ENCODE data around the gene HCLS1.

HCLS1 gene, protein sequence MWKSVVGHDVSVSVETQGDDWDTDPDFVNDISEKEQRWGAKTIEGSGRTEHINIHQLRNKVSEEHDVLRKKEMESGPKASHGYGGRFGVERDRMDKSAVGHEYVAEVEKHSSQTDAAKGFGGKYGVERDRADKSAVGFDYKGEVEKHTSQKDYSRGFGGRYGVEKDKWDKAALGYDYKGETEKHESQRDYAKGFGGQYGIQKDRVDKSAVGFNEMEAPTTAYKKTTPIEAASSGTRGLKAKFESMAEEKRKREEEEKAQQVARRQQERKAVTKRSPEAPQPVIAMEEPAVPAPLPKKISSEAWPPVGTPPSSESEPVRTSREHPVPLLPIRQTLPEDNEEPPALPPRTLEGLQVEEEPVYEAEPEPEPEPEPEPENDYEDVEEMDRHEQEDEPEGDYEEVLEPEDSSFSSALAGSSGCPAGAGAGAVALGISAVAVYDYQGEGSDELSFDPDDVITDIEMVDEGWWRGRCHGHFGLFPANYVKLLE

DNA sequence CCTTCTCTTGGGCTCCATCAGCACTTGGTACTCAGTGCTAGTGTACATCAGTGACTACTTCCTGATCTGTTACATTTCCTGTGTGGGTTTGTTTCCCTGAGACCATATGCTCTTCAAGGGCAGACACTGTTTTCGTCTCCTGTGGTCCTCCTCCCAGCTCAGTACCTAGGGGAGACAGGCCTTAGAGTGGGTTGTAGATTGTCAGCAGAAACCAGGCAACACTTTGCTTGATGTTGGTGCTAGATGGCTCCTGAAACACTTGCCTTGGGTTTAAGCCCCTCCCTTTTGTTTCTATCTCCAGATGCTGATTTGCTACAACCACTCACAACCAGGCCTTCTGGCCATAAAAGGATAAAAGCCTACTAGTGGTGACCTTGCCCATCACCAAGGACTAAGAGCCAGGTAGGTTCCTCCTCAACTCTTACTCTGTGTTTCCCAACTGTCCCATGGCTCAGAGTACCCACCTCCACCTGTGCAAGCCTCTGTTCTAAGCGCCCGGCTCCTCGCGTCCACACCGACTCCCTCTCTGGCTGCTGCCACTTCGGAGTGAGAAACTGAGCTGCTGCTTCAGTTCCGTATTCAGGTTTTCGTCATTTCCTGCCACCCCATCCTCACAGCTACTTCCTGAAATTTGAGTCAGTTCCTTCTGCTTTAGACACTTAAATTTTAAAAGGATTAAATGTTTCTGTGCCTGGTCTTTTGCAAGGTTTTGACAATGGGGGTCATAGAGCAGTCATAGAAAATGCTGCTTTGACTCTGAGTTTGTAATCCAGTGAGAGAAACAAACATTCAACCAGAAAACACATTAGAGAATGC, at the start of gene HCLS1:
HCLS1 (minus strand) TSS at position 548 of the 816 bp plus-strand sequence. CDS start 2,556 bp downstream, outside the sequence.
- TF ChIP-seq, protein P1, sequence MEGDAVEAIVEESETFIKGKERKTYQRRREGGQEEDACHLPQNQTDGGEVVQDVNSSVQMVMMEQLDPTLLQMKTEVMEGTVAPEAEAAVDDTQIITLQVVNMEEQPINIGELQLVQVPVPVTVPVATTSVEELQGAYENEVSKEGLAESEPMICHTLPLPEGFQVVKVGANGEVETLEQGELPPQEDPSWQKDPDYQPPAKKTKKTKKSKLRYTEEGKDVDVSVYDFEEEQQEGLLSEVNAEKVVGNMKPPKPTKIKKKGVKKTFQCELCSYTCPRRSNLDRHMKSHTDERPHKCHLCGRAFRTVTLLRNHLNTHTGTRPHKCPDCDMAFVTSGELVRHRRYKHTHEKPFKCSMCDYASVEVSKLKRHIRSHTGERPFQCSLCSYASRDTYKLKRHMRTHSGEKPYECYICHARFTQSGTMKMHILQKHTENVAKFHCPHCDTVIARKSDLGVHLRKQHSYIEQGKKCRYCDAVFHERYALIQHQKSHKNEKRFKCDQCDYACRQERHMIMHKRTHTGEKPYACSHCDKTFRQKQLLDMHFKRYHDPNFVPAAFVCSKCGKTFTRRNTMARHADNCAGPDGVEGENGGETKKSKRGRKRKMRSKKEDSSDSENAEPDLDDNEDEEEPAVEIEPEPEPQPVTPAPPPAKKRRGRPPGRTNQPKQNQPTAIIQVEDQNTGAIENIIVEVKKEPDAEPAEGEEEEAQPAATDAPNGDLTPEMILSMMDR (conservative IDR thresholded peaks at IDR 0.05) = no peak
- no peak for TF ChIP-seq ZFX (IDR thresholded peaks at IDR 0.05)
- no peak within 1 kb of the TSS for H3K27ac ChIP-seq

DNA sequence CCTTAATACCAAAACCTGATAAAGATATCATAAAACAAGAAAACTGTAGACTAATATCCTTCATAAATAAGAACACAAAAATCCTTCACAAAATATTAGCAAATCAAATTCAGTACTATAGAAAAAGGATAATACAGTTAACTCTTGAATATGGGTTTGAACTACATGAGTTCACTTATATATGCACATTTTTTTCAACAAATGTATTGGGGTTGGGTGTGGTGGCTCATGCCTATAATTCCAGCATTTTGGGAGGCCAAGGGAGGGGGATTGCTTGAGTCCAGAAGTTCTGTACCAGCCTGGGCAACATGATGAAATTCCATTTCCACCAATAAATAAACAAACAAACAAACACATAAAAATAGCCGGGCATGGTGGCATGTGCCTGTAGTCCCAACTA, 49.6 kb upstream of the HCLS1 start:
- no peak overlapping the region for H3K27ac ChIP-seq
- TF ChIP-seq, protein P1 (conservative IDR thresholded peaks at IDR 0.05) = no peak
- no peak for TF ChIP-seq ZFX (IDR thresholded peaks at IDR 0.05)

DNA sequence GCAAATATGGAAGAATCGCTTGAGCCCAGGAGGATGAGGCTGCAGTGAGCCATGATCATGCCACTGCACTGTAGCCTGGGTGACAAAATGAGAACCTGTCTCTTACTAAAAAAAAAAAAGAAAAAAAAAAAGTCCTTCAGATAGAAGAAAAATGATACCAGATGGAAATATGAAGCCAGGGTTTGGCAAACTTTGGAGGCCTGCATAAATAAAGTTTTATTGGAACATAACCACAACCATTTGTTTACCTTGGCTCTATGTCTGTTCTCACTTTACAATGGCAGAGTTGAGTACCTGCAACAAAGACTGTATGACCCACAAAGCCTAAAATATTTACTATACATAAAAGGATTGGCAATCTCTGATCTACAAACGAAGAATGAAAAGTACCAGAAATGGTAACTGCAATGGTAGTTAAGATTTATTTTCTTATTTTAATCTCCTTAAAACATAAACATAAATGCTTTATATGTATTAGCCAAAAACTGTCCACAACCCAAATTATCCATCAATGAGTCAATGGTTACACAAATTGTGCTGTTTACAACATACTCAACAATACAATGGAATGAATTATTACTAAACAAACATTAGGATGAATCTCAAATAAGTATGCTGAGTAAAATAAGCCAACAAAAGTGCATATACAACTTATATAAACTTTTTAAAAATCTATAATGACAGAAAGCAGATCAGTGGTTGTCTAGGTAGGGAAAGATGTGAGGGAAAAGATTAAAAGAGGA, 47.0 kb upstream of the HCLS1 start:
- peak overlapping the region; percentile 40 for H3K27ac ChIP-seq
- TF ChIP-seq, protein P1 (conservative IDR thresholded peaks at IDR 0.05) = no peak
- no peak for TF ChIP-seq ZFX (IDR thresholded peaks at IDR 0.05)

DNA sequence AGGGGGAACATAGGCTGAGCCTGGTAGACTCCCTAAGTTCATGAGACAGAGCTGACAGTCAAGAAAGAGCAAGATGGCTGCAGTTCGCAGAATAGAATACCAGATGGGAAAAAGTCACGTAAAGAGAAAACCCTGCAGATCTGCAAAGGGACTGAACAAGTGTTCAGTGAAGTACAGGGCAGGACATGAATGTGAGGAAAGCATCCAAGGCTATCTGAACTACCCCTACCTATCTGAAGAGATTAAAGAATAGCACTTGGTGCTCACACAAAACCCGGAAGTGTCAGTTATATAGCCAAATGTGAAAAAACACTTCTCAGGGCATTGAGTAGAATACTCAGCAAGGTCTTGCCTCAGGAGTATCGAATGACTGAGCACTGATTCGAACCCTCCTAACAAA, 44.8 kb upstream of the HCLS1 start:
- H3K27ac ChIP-seq = no peak overlapping the region
- TF ChIP-seq, protein P1 (conservative IDR thresholded peaks at IDR 0.05) = no peak
- no peak for TF ChIP-seq ZFX (IDR thresholded peaks at IDR 0.05)

DNA sequence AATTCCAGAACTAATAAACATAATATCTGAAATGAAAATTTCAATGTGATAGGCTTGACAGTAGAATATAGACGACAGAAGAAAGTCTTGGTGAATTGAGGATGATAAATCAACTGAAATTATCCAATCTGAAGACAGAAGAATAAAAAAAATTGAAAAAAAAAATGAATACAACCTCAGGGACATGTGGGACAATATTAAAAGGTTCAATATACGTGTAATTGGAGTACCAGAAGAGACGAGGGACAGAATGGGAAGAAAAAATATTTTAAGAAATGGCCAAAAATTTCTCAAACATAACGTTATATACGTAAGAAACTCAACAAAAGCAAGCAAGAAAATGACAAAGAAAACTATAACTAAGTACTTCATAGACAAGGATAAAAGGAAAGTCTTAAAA, 43.3 kb upstream of the HCLS1 start:
- no peak for TF ChIP-seq ZFX (IDR thresholded peaks at IDR 0.05)
- TF ChIP-seq, protein P1 (conservative IDR thresholded peaks at IDR 0.05) = no peak

DNA sequence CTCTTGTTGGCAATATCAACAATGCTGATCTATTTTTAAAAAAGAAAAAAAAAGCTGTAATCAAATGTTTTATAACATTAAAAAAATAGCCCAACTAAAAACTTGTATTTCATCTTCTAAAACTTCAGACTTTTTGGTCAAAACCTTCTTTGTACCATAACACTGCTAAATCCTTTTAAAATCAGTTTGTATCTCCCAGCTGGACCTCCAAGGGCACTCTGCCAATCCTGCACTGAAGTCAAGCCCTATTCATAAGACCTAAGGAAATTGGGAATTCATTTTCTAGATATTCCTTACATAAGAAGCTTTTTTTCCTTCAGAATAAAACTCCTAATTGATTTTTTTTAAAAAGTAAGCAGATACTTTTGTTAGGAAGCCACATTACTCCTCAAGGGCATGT, 38.2 kb upstream of the HCLS1 start:
- TF ChIP-seq, protein P1 (conservative IDR thresholded peaks at IDR 0.05) = no peak
- no peak for TF ChIP-seq ZFX (IDR thresholded peaks at IDR 0.05)
- no peak overlapping the region for H3K27ac ChIP-seq

More for the DNA sequence above, 43.3 kb upstream of the HCLS1 start:
- H3K27ac ChIP-seq = no peak overlapping the region

Measured in C4-2B (cell line).